Measurements from ENCODE around the gene HNF1A. TPM values are rescaled to one million over a fixed set of nuclear protein-coding genes. Genes with fewer than 3 reads are reported as not detected.

HNF1A gene
- total RNA-seq, 2 donors from 2014 or later, result 18.0 to 24.7 TPM

DNA sequence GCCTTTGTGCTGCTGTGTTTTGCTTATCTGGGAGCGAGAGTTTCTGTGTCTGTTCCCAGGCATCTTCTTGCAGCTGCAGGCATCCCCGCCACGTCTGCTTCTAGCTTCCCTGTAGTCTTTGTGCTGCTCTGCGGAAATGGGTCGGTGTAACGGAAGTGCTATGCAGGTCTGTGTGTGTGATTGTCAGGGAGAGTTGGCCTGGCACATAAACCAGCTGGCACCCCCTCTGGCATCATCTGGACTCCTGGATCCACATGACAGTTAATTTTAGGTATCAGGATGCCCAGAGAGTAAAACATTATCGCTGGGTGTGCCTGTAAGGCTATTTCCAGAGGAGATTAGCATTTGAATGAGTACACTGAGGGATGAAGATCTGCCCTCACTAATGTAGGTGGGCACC, 70.1 kb downstream of the HNF1A start:
- intact Hi-C loops (cut with DNase I), result no loop called here
- Histone ChIP-seq H3K4me1 (no peaks in the 10 kb centered on the region), H3K27ac (no peak overlapping the region), H3K27me3 (no peaks in the 10 kb centered on the region), H3K4me3 (no peak overlapping the region), H3K9me3 (no peaks in the 10 kb centered on the region), H3K36me3 (no peaks in the 10 kb centered on the region), H3K9ac (ENCODE audit: low read depth in 2 of 2, low read length in 2 of 2) (no peak overlapping the region)
- DNase-seq, result no peak
- TF ChIP-seq, protein P1, sequence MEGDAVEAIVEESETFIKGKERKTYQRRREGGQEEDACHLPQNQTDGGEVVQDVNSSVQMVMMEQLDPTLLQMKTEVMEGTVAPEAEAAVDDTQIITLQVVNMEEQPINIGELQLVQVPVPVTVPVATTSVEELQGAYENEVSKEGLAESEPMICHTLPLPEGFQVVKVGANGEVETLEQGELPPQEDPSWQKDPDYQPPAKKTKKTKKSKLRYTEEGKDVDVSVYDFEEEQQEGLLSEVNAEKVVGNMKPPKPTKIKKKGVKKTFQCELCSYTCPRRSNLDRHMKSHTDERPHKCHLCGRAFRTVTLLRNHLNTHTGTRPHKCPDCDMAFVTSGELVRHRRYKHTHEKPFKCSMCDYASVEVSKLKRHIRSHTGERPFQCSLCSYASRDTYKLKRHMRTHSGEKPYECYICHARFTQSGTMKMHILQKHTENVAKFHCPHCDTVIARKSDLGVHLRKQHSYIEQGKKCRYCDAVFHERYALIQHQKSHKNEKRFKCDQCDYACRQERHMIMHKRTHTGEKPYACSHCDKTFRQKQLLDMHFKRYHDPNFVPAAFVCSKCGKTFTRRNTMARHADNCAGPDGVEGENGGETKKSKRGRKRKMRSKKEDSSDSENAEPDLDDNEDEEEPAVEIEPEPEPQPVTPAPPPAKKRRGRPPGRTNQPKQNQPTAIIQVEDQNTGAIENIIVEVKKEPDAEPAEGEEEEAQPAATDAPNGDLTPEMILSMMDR (IDR thresholded peaks at IDR 0.05), result no peak

DNA sequence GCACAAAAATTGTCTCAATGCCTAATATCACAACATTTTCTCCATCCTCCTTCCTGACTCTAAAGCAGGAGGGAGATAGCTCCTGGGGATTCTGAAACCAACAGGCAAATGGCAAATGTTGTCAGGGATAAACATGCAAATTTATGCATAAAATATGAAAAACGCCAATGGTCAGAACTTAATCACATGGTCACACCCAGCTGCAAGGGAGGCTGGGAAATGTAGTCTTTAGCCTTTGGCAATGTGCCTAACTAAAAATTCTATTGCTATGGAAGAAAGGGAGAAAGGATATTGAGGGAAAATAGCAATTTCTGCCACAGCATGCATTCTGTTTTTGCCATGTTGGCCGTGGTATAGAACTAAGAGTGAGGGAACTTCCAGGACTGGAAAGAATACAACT, 72.4 kb downstream of the HNF1A start:
- TF ChIP-seq, protein P1 (IDR thresholded peaks at IDR 0.05), result no peak
- Histone ChIP-seq H3K4me1 (no peaks in the 10 kb centered on the region), H3K9me3 (no peaks in the 10 kb centered on the region), H3K9ac (ENCODE audit: low read depth in 2 of 2, low read length in 2 of 2) (no peak overlapping the region), H3K4me3 (no peak overlapping the region), H3K27ac (no peak overlapping the region), H3K36me3 (no peaks in the 10 kb centered on the region), H3K27me3 (no peaks in the 10 kb centered on the region)
- intact Hi-C loops (cut with DNase I), result no loop called here
- DNase-seq, result no peak

Other genes with a start within 250 kb of the HNF1A start
- gene SPPL3, start 74.2 kb upstream of the HNF1A start, total RNA-seq, result 10 to 100 TPM; 44.7 to 55.2 TPM
- gene C12orf43, start 37.9 kb downstream of the HNF1A start, total RNA-seq, result 10 to 100 TPM; 10.6 to 18.3 TPM
- gene OASL, start 60.7 kb downstream of the HNF1A start, total RNA-seq, result 1 to 10 TPM; 5.2 to 7.0 TPM
- 1 to 10 TPM in 1 of 2 donors, under 1 TPM in 1; 0.62 to 1.7 TPM for gene P2RX7, start 154.3 kb downstream of the HNF1A start, total RNA-seq
- 100 to 1,000 TPM in 1 of 2 donors, 10 to 100 TPM in 1; 82.2 to 123 TPM for gene P2RX4, start 231.6 kb downstream of the HNF1A start, total RNA-seq